ENCODE results near the gene TMEM204. TPM values are rescaled to one million over a fixed set of nuclear protein-coding genes. Genes with fewer than 3 reads are reported as not detected.

Gene TMEM204
- 2.8 TPM for total RNA-seq

DNA sequence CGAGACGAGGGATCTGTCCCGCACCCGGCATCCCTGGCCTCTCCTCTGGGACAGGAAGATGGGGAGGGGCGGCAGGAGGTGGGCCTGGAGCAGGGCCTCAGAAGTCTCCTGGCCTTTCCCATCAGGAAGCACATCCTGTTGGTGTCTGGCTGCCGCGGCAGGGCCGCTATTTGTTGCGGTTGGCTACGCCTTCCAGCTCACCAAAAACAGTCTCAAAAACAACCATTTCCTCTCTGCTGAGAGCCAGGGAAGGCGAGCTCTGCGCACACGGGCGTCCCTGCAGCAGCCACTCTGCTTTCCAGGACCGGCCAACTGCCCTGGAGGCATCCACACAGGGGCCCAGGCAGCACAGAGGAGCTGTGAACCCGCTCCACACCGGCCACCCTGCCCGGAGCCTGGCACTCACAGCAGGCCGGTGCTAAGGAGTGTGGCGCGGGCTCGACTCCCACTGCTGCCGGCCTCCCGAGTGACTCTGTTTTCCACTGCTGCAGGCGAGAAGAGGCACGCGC lies at the start of gene TMEM204:
Gene TMEM204, plus strand, starts transcription at position 224 of the 509 bp plus-strand sequence. CDS start 610 bp downstream, outside the sequence.
- ATAC-seq, result no peak

DNA sequence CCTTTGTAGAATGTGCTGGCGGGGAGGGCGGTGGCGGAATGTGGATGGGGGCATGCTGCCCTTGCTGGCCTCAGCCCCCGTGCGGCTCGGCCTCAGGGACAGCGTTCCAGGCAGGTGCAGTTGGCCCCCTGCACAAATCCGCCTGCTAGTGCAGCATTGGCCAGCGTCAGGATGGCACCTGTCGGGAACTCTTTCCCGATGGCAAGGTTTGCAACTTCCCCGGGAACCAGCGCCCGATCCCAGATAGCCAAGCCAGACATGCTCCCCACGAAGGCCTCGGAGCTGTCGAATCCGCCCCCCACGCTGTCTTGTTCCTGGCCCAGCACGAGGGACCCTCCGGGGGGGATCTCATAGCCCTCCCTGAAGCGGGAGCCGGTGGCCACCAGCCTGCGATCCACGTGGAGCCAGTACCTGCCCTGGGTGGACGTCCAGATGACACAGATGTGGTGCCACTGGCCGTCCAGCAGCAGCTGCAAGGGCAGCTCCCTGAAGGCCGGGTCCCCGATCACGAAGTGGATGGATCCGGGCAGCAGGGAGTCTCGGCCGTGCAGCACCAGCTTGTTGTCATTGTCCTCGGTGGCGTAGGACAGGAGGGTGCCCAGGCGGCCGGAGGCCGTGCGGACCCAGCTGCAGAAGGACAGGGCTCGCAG lies 47.5 kb upstream of the TMEM204 start:
- no peak for ATAC-seq

DNA sequence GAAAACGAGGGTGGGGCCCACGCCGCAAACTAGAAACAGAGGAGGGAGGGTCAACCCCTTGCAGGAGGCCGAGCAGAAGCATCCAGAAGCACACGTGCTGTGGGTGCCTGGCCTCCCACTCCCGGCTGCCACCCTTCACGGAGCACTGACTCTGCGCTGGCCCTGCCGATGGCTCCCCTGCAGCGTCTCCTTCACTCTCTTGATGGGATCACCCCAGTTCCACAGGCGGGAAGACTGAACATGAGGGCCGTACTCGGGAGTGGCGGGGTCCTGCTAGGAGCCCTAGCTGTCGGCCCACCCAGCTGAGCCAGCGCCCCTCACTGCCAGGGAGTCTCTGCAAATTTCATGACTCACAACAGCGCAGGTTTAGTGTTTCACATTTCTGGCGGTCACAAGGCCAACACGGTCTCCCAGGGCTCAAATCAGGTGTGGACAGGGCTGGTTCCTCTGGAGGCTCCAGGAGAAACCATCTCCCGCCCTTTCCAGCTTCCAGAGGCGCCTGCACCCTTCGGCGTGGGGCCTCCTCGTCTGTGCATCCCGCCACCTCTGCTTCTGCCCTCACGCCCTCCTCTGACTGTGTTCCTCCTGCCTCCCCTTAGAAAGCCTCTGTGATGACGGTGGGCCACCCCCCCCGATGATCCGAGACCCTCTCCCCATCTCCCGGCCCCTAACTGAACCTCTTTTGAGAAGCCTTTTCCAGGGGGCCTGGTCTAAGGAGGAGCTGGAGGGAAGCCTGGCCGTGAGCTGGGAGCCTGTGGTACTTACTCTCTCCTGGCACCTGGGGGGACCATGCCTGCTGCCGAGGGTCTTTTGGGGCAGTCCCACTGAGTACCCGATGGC lies 46.7 kb upstream of the TMEM204 start:
- no peak for ATAC-seq

DNA sequence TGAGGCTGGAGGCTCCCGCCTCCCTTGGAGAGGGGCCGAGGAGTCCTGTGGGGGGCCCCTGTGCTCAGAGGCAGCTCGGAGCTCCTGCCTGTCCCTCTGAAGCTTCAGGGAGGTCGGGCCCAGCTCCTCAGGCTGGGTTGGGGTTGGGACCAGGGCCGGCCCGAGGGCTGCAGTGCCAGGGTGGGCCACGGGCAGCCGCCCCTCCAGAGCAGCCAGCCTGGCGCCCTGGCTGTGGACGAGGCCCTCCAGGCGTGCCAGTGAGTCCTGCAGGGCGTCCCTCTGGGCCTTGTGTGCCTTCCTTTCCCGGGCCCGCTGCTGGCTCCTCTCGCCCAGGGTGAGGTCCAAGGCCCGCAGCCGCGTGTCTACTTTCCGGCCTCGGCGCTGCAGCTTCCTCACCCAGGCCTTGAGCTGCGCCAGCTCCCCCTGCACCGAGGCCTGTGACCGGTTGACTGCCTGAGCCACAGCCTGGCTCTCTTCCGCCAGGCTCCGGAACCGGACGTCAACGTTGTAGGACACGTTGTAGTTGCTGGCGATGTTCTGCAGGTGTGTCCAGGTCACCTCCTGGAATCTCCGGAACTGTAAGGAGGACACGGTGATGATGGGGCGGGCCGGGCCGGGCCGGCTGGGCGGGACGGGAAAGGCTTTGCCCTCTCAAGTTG lies 45.9 kb upstream of the TMEM204 start:
- no peak for ATAC-seq

DNA sequence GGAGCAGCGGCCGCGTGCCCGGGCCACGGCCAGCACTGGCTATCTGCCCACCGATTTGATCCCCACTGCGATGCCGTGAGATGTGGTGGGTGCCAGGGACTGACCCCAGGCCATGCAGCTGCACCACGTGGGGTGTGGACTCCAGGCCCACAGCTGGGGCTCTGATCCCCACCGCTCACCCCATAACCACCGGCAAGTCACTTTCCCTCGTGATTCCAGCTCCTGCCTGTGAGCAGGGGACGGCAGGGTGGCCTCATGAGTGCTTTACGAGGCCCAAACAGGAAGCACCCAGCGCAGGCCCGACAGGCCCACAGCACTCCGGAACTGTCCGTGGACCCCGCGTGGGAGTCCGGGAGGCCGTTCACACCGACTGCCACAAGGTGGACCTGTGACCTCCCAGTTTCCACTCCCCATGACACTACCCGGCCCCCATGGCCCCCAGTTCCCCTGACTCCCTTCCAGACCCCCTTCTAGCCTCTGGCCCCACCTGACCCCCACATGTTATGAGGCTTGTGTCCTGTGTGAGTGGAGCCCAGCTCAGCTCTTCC lies 45.3 kb upstream of the TMEM204 start:
- no peak for ATAC-seq

DNA sequence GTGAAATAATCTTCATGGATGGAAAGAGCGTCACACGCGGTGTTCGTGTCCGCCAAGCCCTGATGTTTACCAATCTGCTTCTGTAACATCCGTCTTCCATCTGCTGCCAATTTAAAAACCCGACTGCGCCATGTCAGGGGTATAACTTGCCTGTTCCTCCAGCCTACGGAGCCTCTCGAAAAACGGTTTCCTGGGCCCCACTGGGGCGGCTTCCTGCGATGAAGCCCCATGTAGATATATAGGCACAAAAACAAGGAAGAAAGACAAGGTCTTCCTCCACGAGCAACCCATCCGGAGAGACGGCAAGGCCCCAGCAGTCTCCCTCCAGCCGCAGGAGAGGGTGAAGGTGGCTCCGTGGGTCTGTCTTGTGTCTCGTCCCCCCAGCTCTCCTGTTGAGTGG lies 44.8 kb upstream of the TMEM204 start, which contains the start of gene PTX4:
Gene PTX4, minus strand, starts transcription at position 326 of the 400 bp plus-strand sequence. Its CDS starts 35 bp downstream, at position 291.
- no peak for ATAC-seq

DNA sequence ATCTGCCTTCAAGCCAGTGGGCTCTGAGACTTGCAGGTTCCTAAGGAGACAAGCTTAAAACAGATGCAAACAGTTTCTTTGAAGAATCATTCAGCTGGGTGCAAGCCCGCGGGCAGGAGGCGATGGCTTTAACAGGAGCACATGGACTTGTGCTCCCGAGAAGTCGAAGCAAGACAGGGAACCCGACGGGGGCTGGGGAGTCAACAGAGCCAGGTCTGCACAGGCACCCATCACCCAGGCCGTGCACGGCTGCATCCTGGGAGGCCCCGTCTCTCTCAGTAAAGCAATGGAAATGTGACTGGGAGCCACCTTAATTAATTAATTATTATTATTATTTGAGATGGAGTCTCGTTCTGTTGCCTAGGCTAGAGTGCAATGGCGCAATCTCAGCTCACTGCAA lies 44.4 kb upstream of the TMEM204 start:
- ATAC-seq, result no peak

DNA sequence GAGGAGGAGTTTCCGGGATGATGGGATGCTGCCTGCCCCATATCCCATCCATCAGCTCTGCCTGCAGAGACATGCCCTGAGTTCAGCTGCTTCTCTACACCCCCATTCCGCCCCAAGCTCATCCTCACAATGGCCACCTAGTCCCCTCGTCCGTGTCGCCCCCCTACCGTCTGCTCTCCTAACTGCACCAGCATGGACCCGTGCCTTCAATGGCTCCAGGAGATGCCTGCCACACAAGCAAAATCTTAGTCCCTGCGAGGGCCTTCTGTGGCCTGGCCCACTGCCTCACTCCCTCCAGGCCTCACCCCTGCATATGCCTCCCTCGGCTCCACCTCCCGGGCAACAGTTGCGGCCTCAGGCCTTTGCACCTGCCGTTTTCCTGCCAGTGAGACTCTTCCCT lies 42.1 kb upstream of the TMEM204 start:
- ATAC-seq, result no peak

DNA sequence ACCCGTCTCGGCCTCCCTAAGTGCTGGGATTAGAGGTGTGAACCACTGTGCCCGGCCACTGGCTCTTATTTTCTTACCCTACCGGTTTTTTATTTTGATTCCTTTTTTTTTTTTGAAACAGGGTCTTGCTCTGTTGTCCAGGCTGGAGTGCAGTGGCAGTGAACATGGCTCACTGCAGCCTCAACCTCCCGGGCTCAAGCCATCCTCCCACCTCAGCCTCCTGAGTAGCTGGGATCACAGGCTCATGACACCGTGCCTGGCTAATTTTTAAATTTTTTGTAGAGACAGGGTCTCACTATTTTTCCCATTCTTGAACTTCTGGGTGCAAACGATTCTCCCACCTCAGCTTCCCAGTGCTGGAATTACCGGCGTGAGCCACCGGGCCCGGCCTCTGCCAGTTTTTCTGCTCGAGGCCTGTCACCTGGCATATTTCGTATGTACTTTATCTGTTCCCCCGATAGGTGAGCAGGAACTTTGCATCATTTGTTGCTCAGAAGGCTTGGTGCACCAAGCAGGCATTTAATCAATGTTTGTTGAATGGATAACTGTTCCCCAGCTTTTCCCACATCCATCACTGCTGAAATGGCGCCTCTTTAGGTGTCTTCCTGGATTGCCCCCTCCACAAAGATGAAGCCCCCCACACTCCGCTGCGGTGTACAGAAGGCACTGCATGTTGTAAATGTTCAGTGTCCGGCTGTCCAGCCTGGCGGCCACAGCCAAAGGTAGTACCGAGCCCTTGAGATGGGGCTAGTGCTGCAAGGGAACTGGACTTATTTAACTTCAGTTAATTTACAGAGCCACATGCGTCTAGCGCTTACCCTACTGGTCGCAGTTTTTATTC lies 41.2 kb upstream of the TMEM204 start:
- no peak for ATAC-seq

DNA sequence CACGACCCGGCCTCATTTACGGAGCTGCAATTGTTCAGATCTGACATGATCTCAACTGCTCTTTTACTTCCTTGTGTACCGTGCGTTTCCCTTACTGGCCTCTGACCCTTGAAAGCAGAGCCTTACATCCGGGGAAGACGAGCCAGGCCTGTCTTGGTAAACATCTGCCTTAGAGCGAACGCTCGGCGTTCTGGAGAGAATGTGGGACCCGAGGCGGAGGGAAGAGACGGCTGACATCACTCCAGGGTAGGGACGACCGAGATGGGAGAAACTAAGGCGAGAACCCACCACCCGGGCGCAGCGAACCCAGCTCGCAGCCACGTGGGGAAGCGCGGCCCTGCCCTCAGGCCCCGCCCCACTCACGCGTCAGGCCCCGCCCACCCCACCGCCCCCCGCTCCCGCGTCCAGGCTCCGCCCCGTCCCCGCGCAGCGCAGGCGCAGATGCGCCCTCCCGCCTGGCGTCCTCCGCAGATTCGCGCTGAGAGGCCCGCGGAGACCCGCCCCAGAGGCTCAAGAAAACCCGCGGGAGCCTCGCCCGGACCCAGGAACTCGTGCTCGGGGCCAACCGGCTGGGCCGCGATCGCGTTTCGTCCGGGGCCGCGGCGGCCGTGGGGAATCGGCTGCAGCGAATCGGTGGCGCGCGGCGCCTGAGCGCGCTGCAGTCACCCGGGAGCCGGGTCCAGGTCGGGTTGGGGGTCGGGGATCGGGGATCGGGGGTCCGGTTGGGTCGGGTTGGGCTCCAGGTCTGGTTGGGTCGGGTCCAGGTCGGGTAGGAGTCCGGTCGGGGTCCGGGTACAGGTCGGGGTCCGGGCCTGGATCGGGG lies 40.3 kb upstream of the TMEM204 start, which contains the start of gene TELO2:
Gene TELO2, plus strand, starts transcription at position 438 of the 823 bp plus-strand sequence. CDS start 922 bp downstream, outside the sequence.
- peak; percentile 90 for ATAC-seq

DNA sequence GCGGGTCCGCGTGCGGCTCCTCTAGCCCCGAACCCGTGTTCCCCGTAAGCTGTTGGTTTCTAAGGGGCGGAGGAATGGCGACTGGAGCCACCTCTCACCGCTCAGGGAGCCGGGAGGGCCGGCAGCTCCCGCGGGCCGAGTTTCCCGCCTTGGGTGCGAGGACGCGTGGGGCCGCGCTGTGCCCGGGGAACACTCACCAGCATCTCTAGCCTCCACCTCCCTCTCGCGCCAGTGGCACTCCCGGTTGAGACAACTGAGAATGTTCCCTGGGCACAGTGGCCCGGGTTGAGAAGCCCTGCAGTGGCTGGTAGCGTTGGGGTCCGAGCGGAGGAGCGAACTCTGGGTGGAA lies 39.7 kb upstream of the TMEM204 start:
- peak; percentile 29 for ATAC-seq

DNA sequence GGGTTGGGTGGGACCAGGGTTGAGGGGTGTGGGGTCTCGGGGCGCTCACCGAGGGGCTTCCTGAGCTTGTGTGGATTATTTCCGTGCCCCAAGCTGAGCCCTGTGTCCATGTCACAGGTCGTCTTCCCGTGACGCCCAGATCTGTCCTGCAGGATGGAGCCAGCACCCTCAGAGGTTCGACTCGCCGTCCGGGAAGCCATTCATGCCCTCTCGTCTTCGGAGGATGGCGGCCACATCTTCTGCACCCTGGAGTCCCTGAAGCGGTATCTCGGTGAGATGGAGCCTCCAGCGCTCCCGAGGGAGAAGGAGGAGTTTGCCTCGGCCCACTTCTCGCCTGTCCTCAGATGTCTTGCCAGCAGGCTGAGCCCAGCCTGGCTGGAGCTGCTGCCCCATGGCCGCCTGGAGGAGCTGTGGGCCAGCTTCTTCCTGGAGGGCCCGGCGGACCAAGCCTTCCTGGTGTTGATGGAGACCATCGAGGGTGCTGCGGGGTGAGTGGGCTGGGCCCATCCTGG lies 39.3 kb upstream of the TMEM204 start:
- peak; percentile 24 for ATAC-seq

DNA sequence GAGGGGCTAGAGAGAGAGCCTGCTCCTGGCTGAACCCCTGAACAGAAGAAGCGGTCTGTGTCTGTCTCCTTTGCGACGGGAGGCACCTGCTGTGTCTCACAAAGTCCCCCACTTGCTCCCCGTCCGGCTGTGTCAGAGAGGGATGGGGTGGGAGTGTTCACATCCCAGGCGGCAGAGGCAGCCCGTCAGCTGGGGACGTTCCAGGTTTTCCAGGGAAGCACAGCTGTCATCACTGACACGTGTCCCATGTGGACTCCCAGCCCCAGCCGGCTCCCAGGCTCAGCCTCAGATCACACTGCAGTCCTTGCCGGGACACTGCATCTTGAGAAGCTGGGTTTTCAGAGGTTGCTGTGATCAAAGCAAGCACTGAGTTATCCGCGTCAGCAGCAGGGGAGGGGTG lies 38.8 kb upstream of the TMEM204 start:
- no peak for ATAC-seq

DNA sequence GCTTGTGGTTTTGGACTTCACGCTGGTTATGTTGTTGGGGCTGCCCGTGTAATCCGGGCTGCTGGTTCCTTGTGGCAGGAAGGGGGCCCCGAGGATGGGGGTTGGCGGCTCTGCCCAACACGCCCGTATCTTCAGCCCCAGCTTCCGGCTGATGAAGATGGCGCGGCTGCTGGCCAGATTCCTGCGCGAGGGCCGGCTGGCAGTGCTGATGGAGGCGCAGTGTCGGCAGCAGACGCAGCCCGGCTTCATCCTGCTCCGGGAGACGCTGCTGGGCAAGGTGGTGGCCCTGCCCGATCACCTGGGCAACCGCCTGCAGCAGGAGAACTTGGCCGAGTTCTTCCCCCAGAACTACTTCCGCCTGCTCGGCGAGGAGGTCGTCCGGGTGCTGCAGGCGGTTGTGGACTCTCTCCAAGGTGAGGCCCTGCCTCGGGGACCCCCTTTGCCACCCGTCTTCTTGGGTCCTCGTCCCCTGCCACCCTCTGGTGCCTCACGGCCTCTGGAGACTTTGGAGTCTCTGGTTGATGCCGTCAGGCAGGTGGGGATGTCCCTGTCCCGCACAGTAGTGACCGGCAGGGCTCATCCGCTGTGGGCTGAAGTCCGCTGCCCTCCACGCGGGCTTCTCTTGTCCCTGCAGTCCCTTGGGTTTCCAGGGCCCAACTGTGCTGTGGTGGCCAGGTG lies 38.1 kb upstream of the TMEM204 start:
- no peak for ATAC-seq

DNA sequence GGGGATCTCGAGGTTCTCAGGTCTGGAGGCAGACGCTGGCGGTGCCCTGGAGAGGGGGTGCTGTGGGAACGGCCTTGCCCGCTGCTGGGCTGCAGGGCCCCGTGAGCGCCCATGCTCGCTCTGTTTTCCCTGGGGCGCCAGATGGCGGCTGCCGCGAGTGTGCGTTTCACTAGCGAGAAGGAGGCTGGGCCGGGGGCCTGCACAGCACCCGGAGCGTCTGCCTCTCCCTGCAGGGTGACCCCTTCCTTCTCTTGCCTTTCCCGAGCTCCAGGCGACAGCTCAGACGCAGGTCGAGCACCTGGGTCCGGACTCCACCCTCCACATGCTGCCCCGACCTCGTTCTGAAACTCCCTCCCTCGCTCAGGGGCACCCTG lies 37.6 kb upstream of the TMEM204 start:
- no peak for ATAC-seq

DNA sequence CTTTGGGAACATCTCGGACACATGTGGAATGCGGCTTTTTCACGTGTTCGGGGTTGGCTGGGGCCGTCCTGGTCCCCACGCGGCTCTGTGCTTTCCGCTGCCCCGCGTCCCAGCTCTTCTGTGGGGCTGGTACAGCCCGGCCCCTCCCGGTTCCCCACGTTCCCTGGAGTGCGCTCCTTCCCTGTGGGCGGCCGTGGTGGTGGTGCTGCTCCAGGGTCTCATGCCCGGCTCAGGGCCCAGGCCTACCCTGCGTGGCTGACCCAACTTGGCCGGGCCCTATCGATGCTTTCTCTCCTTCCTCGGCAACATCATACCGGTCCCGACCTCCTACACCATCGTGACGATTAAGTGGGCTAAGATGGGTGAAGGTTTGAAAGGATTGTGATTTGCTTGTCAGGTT lies 37.0 kb upstream of the TMEM204 start:
- ATAC-seq, result no peak

DNA sequence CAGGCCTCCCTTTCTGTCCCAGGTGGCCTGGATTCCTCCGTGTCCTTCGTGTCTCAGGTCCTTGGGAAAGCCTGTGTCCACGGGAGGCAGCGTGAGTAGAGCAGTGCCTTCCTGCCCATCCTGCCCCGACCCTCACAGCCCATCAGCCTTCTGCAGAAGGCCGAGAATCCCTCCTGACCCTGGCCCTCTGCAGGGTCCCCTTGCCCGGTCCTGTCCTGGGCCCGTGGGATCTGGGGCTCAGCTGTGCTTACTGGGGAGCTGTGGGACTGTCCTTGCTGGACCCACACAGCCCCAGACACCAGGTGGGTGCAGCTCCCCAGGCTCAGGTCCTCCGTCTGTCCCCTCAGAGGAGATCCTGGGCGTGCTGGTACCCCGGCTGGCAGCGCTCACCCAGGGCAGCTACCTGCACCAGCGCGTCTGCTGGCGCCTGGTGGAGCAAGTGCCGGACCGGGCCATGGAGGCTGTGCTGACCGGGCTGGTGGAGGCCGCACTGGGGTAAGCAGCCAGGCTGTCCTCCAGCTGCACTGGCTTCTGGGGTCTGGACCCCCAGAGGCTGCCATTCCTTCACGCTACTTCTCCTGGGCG lies 36.4 kb upstream of the TMEM204 start:
- ATAC-seq, result no peak

DNA sequence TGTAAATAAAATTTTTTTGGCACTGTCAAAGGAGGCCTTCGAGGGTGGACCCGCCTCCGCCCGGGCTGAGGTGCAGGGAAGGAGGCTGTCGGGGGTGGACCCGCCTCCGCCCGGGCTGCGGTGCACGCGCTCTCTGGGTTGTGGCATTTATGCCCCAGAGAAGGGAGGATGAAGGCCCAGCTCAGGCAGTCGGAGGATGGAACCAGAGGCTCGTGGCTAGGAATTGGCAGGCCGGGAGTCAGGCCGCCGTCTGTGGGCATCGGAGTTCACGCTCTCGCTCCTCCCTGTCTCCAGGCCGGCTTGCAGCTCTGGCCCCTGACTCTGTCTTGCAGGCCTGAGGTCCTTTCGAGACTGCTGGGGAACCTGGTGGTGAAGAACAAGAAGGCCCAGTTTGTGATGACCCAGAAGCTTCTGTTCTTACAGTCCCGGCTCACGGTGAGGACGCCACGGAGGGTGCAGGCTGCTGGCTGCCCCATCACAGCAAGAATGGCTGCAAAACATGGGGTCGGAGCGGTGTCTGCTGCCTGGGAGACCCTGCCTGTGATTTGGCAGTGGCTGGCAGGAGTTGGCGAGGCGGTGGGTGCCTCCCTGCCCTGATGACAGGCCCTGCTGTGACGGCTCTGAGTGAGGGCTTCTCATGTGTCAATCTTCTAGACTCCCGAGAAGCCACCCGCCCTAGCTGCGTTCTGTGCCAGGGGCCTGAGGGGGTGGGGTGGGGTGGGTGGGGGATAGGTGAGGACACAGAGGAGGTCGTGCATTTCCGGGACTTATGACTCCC lies 34.4 kb upstream of the TMEM204 start:
- no peak for ATAC-seq

Measured in esophagus mucosa (tissue), 1 donor.